ENCODE results near the gene DTHD1. TPM values are rescaled to one million over a fixed set of nuclear protein-coding genes. Genes with fewer than 3 reads are reported as not detected.

Gene DTHD1
- total and polyA plus RNA-seq, 2 of the 8 experiments (the other 6 are each of a cell fraction or from before 2014, with no cell fraction given) = not detected

GRCh38 chr4:36392024-36392423 lies 110.6 kb downstream of the DTHD1 start:
- H3K56ac ChIP-seq (replicated peaks; ENCODE audit: insufficient read length, low read depth, low read length) = no peak overlapping the region
- TF ChIP-seq BCL11A (IDR thresholded peaks at IDR 0.05; ENCODE audit: low read depth in 2 of 2, low read length in 2 of 2) = no peak
- TF ChIP-seq HDAC2 (IDR thresholded peaks at IDR 0.05; ENCODE audit: borderline replicate concordance in 1 of 2, low read depth in 2 of 2, low read length in 2 of 2) = no peak
- no peak for DNase-seq (ENCODE audit: low read depth in 1 of 2, low spot score in 2 of 2)
- no peak overlapping the region for H2BK5ac ChIP-seq (ENCODE audit: low read depth, low read length)
- H3K23ac ChIP-seq (ENCODE audit: insufficient read length) = no peak overlapping the region
- POLR2A ChIA-PET (ENCODE audit: partially characterized antibody) = no interaction called here
- H3K27ac ChIP-seq (ENCODE audit: low read depth, low read length) = no peak overlapping the region
- no peak overlapping the region for H4K91ac ChIP-seq (replicated peaks; ENCODE audit: insufficient read length, low read length)
- H3K36me3 ChIP-seq (ENCODE audit: control insufficient read depth in 2 of 4, insufficient read depth in 4 of 4, low read length in 3 of 4) = no peaks in the 10 kb centered on the region
- H3K79me2 ChIP-seq (ENCODE audit: control insufficient read depth in 1 of 2, insufficient read depth in 2 of 2, low read length in 2 of 2) = no peaks in the 10 kb centered on the region
- FAIRE-seq = no peak
- no peaks in the 10 kb centered on the region for H3K79me1 ChIP-seq (ENCODE audit: low read depth, low read length)
- WGBS, 2 experiments (ENCODE audit: extremely low coverage in 1 of 2, insufficient coverage in 1 of 2, insufficient read length in 1 of 2, insufficient replicate concordance in 2 of 2, low coverage in 1 of 2, low lambda C conversion rate in 2 of 2, missing lambda C conversion rate in 1 of 2) = 83% methylated on average over 1 of the region's 1 CpG; no CpG with 5 or more reads in 1 of the 2 experiments
- H4K5ac ChIP-seq (ENCODE audit: insufficient read length, low read depth, low read length) = no peak overlapping the region
- no peak overlapping the region for H3K14ac ChIP-seq (ENCODE audit: insufficient read length)
- H3K18ac ChIP-seq (ENCODE audit: extremely low read depth, low read length) = no peak overlapping the region
- H3K9ac ChIP-seq (replicated peaks in 1 of 4; ENCODE audit: extremely low read depth in 1 of 4, low read depth in 3 of 4, low read length in 3 of 4) = no peak overlapping the region
- no peak overlapping the region for H3K4me3 ChIP-seq (ENCODE audit: extremely low read depth in 1 of 4, insufficient read depth in 2 of 4, low read depth in 3 of 4, low read length in 4 of 4)
- no peak overlapping the region for H2BK20ac ChIP-seq (ENCODE audit: low read length)
- H2BK12ac ChIP-seq (ENCODE audit: low read depth, low read length) = no peak overlapping the region
- H3K23me2 ChIP-seq (ENCODE audit: low read depth, low read length) = no peaks in the 10 kb centered on the region
- H2AK5ac ChIP-seq (ENCODE audit: low read depth, low read length) = no peak overlapping the region
- H3K27me3 ChIP-seq (replicated peaks in 1 of 4; ENCODE audit: control insufficient read depth in 3 of 4, extremely low read depth in 1 of 4, insufficient read depth in 3 of 4, low read length in 3 of 4) = no peaks in the 10 kb centered on the region
- H4K8ac ChIP-seq (ENCODE audit: extremely low read depth, insufficient read depth, low read length) = no peak overlapping the region
- CTCF ChIA-PET (ENCODE audit: partially characterized antibody) = interaction anchor here (0.8 to 1.8 kb wide), 3 partner anchors 10 to 449 kb away, joined by 3 to 5 read pairs (median 4); no protein-coding TSS in a partner anchor
- no peak overlapping the region for H2BK15ac ChIP-seq (ENCODE audit: low read length)
- no peak overlapping the region for H3K4ac ChIP-seq (replicated peaks; ENCODE audit: insufficient read length, low read depth, low read length)
- no peak overlapping the region for H3K4me2 ChIP-seq (ENCODE audit: insufficient read depth in 1 of 2, low read depth in 2 of 2, low read length in 2 of 2)
- no peaks in the 10 kb centered on the region for H4K20me1 ChIP-seq (replicated peaks in 1 of 2; ENCODE audit: control insufficient read depth in 1 of 2, insufficient read depth in 2 of 2, low read length in 2 of 2)
- no peaks in the 10 kb centered on the region for H3K4me1 ChIP-seq (replicated peaks in 1 of 4; ENCODE audit: control insufficient read depth in 3 of 4, insufficient read depth in 4 of 4, low read length in 3 of 4)
- H3K9me3 ChIP-seq (ENCODE audit: insufficient read depth in 2 of 2, low read depth in 1 of 2, low read length in 1 of 2) = no peaks in the 10 kb centered on the region
- H2AFZ ChIP-seq (ENCODE audit: low read length) = no peak overlapping the region
- no peak overlapping the region for H2BK120ac ChIP-seq (replicated peaks; ENCODE audit: low read depth, low read length)
